GM12878 (cell line): Measurements from ENCODE around the gene CCDC24. TPM values are rescaled to one million over a fixed set of nuclear protein-coding genes. Genes with fewer than 3 reads are reported as not detected.

ENCODE experiments used
- ATAC-seq: fragments of 200-7000 bp; cut with Tn5 transposase; 3 replicates; pipeline ENCODE4 v1.9.1; 2020; ENCODE audit warnings: mild to moderate bottlenecking, moderate library complexity
- BruUV-seq: library from RNA; stranded (reverse); fragments of 400-500 nt; replicated peaks from 2 replicates; lab custom pipeline; 2021; lab: Mats Ljungman, UMichigan
- CTCF ChIA-PET: fragments of 300-600 bp; sonication (Branson Sonifier 250); formaldehyde crosslinking; extraction: SDS; loops from one replicate; lab custom pipeline; 2021; ENCODE audit warnings: inconsistent platforms; lab: Yijun Ruan, JAX
- POLR2A ChIA-PET: fragments of 350-600 bp; formaldehyde crosslinking; extraction: SDS; loops from one replicate; lab custom pipeline; 2021; ENCODE audit warnings: inconsistent platforms; lab: Charles Lee
- RAD21 ChIA-PET: fragments of 300-600 bp; sonication (Branson Sonifier 250); formaldehyde crosslinking; loops from one replicate; lab custom pipeline; 2023; ENCODE audit warnings: antibody characterized with exemption; ENCODE audit not compliant: unreplicated experiment; lab: Charles Lee
- SMC1A ChIA-PET: fragments of 300-600 bp; sonication (Branson Sonifier 250); formaldehyde crosslinking; loops from one replicate; lab custom pipeline; 2023; ENCODE audit not compliant: unreplicated experiment, uncharacterized antibody; lab: Charles Lee
- DNase-seq: peaks from one replicate; pipeline ENCODE4 v3.0.0-alpha.2; 2011; ENCODE audit warnings: low read depth, low spot score
- FAIRE-seq: peaks from 3 replicates; lab custom pipeline; 2011; peaks lifted over from hg19 to GRCh38; lab: Jason Lieb, UNC
- H2AFZ ChIP-seq: 2 replicates; pipeline ENCODE4 v1.6.0; 2011; ENCODE audit warnings: low read depth, low read length, control low read depth; ENCODE audit not compliant: control insufficient read depth
- H3K27ac ChIP-seq: 2 replicates; pipeline ENCODE4 v1.5.1; 2011; ENCODE audit warnings: control low read depth; ENCODE audit not compliant: control insufficient read depth, insufficient read depth
- H3K27me3 ChIP-seq, 2 experiments: replicated peaks in 1 of 2; 2 replicates each; pipeline versions ENCODE4 v1.6.0 to v1.6.1; 2011; ENCODE audit warnings: low read length in 1 of 2; ENCODE audit not compliant: control insufficient read depth in 2 of 2, insufficient read depth in 2 of 2
- H3K36me3 ChIP-seq, 2 experiments: 2 replicates each; pipeline ENCODE4 v1.5.1; 2011; ENCODE audit warnings: low read length in 1 of 2; ENCODE audit not compliant: control insufficient read depth in 2 of 2, insufficient read depth in 2 of 2
- H3K4me1 ChIP-seq: 2 replicates; pipeline ENCODE4 v1.6.1; 2011; ENCODE audit warnings: mild to moderate bottlenecking, low read length, moderate library complexity, mixed read lengths; ENCODE audit not compliant: control insufficient read depth, insufficient read depth
- H3K4me2 ChIP-seq: 2 replicates; pipeline ENCODE4 v1.6.0; 2011; ENCODE audit warnings: control low read depth; ENCODE audit not compliant: control insufficient read depth, insufficient read depth
- H3K4me3 ChIP-seq: fragments of 200-600 bp; sonication (generic); 2 replicates; pipeline ENCODE4 v1.5.1; 2016
- H3K79me2 ChIP-seq: 2 replicates; pipeline ENCODE4 v1.6.0; 2011; ENCODE audit warnings: low read length; ENCODE audit not compliant: control insufficient read depth, insufficient read depth
- H3K9ac ChIP-seq: 2 replicates; pipeline ENCODE4 v1.8.0; 2011; ENCODE audit warnings: low read length, control low read depth, mixed read lengths; ENCODE audit not compliant: control insufficient read depth, insufficient read depth
- H3K9me3 ChIP-seq: replicated peaks from 3 replicates; pipeline ENCODE4 v1.5.1; 2011; ENCODE audit warnings: mild to moderate bottlenecking, low read length; ENCODE audit not compliant: control insufficient read depth, insufficient read depth
- H4K20me1 ChIP-seq: 2 replicates; pipeline ENCODE4 v1.6.0; 2011; ENCODE audit not compliant: control insufficient read depth, insufficient read depth
- CHD1 ChIP-seq: IDR thresholded peaks from 2 replicates; pipeline ENCODE4 v1.6.1; 2012; ENCODE audit warnings: low read depth, low read length, improper control_type of control experiment
- CUX1 ChIP-seq: IDR thresholded peaks from 2 replicates; pipeline ENCODE4 v1.6.1; 2012; ENCODE audit warnings: improper control_type of control experiment, low read depth, low read length; ENCODE audit not compliant: insufficient replicate concordance
- E2F8 ChIP-seq: fragments of 450-650 bp; IDR thresholded peaks from 2 replicates; pipeline ENCODE4 v1.6.1; 2018; ENCODE audit warnings: mild to moderate bottlenecking, low read depth, moderate library complexity; ENCODE audit not compliant: partially characterized antibody
- ELK1 ChIP-seq: IDR thresholded peaks from 2 replicates; pipeline ENCODE4 v1.6.1; 2012; ENCODE audit warnings: low read depth, low read length, improper control_type of control experiment
- IRF3 ChIP-seq: fragments of 450-650 bp; IDR thresholded peaks from 2 replicates; pipeline ENCODE4 v1.6.1; 2014; ENCODE audit warnings: mild to moderate bottlenecking
- MEF2B ChIP-seq: fragments of 450-650 bp; IDR thresholded peaks from 2 replicates; pipeline ENCODE4 v1.6.1; 2018; ENCODE audit warnings: mild to moderate bottlenecking, moderate library complexity; ENCODE audit not compliant: partially characterized antibody, poor library complexity, severe bottlenecking
- MTA2 ChIP-seq: fragments of 450-650 bp; IDR thresholded peaks from 2 replicates; pipeline ENCODE4 v1.6.1; 2016; ENCODE audit warnings: low read depth, mild to moderate bottlenecking, moderate library complexity
- RB1 ChIP-seq: fragments of 450-650 bp; formaldehyde crosslinking; IDR thresholded peaks from 2 replicates; pipeline ENCODE4 v1.6.1; 2017; ENCODE audit warnings: mild to moderate bottlenecking, borderline replicate concordance
- RELA ChIP-seq: fragments of 450-650 bp; IDR thresholded peaks from 2 replicates; pipeline ENCODE4 v1.8.0; 2014; ENCODE audit warnings: borderline replicate concordance; ENCODE audit not compliant: partially characterized antibody
- SPI1 ChIP-seq: IDR thresholded peaks from 2 replicates; pipeline ENCODE4 v1.6.1; 2011; ENCODE audit warnings: low read depth, mild to moderate bottlenecking, low read length, moderate library complexity, borderline replicate concordance; ENCODE audit not compliant: insufficient read depth
- ZZZ3 ChIP-seq: IDR thresholded peaks from 2 replicates; pipeline ENCODE4 v1.6.1; 2011; ENCODE audit warnings: low read depth; ENCODE audit not compliant: control insufficient read depth, insufficient read length
- WGBS: methylation state at CpG from one replicate; pipeline ENCODE4 v1.1.6; 2016; ENCODE audit warnings: low lambda C conversion rate; ENCODE audit not compliant: insufficient replicate concordance, insufficient coverage; ENCODE audit errors: missing lambda C conversion rate; 5-methylcytosine and 5-hydroxymethylcytosine counted together
- in situ Hi-C: fragments of 300-500 bp; cut with MboI; formaldehyde crosslinking; loops from 9 replicates; pipeline ENCODE4 v1.14.3; 2018; ENCODE audit warnings: mixed read lengths
- intact Hi-C: fragments of 100-400 bp; cut with micrococcal nuclease; formaldehyde crosslinking; loops from one replicate; pipeline ENCODE4 v1.14.2; 2022; ENCODE audit not compliant: unreplicated experiment
- polyA plus RNA-seq, 11 experiments: library from polyadenylated mRNA; depleted of rRNA in 4 of 11; unstranded in 6 of 11; stranded (reverse) in 5 of 11; fragments of >200 nt; fragmentation: Nextera tagmentation in 4 of 11; fragmentation: Illumina TruSeq in 1 of 11; extraction: Ambion mirVana in 4 of 11; extraction: Trizol in 1 of 11; gene quantifications; 1 replicate in 1 of 11; 2 replicates in 10 of 11; pipeline versions ENCODE4 v1.2.1 to v1.2.3, GENCODE V29; 2011 to 2016; ENCODE audit warnings: inconsistent platforms in 2 of 11, missing spikeins in 2 of 11, low read depth in 1 of 11
- total RNA-seq, 4 experiments: library from RNA; depleted of rRNA in 3 of 4; stranded (reverse); fragments of >200 nt in 3 of 4; fragmentation: Illumina TruSeq in 1 of 4; extraction: Trizol in 1 of 4; gene quantifications; 2 replicates each; pipeline versions ENCODE4 v1.2.1 to v1.2.3, GENCODE V29; 2013 to 2021

Gene CCDC24
- total and polyA plus RNA-seq, 10 of the 15 experiments (the other 5 are each of a cell fraction or from before 2014, with no cell fraction given), result 0.18 to 3.1 (median 1.6) TPM; not detected in 1

- no peak for TF ChIP-seq ELK1
These were observed 37.4 kb upstream of the CCDC24 start (continued) for GRCh38 chr1:43954036-43954435.

- ChIA-PET RAD21 (interaction anchor here (0.9 kb wide), 1 partner anchor 10 kb away, joined by 3 read pairs; no protein-coding TSS in a partner anchor), SMC1A (interaction anchor here (0.9 kb wide), 1 partner anchor 32 kb away, joined by 3 read pairs; no protein-coding TSS in a partner anchor), POLR2A (no interaction called here), CTCF (interaction anchor here (1.6 kb wide), 1 partner anchor 11 kb away, joined by 3 read pairs; no protein-coding TSS in a partner anchor)
- Histone ChIP-seq H3K9me3 (no peaks in the 10 kb centered on the region), H3K36me3 (peaks cover 0 to 12% of the 10 kb centered on the region in 2 experiments; a peak in 1 of 4 replicates), H2AFZ (no peak overlapping the region), H3K9ac (no peak overlapping the region), H3K4me1 (no peaks in the 10 kb centered on the region), H3K4me3 (no peak overlapping the region), H3K27me3 (no peaks in the 10 kb centered on the region), H3K79me2 (no peaks in the 10 kb centered on the region), H3K27ac (no peak overlapping the region), H3K4me2 (no peak overlapping the region), H4K20me1 (no peaks in the 10 kb centered on the region)
- in situ Hi-C loops (no loop called here), intact Hi-C loops (no loop called here)
- FAIRE-seq (no peak), DNase-seq (no peak), ATAC-seq (no peak)
- 93% methylated on average over 8 of the region's 8 CpGs for WGBS
- no TSS peak for BruUV-seq
- TF ChIP-seq RB1, result no peak
- no peak for TF ChIP-seq E2F8
- no peak for TF ChIP-seq SPI1
- TF ChIP-seq MEF2B, result no peak
- TF ChIP-seq RELA, result no peak
- TF ChIP-seq CUX1, result no peak
- no peak for TF ChIP-seq CHD1
- TF ChIP-seq ZZZ3, result no peak
- no peak for TF ChIP-seq MTA2
- TF ChIP-seq IRF3, result no peak
These were observed 35.2 kb upstream of the CCDC24 start for GRCh38 chr1:43956234-43956633.
